GM12801 (cell line): Measurements from ENCODE around the gene FBXL4.

Experiments used
- CTCF ChIP-seq: IDR thresholded peaks from one replicate; pipeline ENCODE4 v1.5.1; 2011; ENCODE audit warnings: control low read depth; ENCODE audit not compliant: insufficient read length; ENCODE audit errors: extremely low read depth

Gene FBXL4

GRCh38 chr6:98967616-98968015 is 19.9 kb upstream of the FBXL4 start:
- TF ChIP-seq CTCF: no peak

- TF ChIP-seq CTCF: no peak
These were observed 11.9 kb upstream of the FBXL4 start for GRCh38 chr6:98959631-98960030.

GRCh38 chr6:98958776-98959175 is 11.0 kb upstream of the FBXL4 start:
- no peak for TF ChIP-seq CTCF

GRCh38 chr6:98957450-98957849 is 9.7 kb upstream of the FBXL4 start:
- TF ChIP-seq CTCF: no peak

GRCh38 chr6:98949589-98949988 is 1.8 kb upstream of the FBXL4 start:
- TF ChIP-seq CTCF: no peak

GRCh38 chr6:98946879-98947410 is 801 bp downstream of the FBXL4 start:
- no peak for TF ChIP-seq CTCF

GRCh38 chr6:98946266-98946878 is 1.4 kb downstream of the FBXL4 start:
- no peak for TF ChIP-seq CTCF
